IMR-90 (cell line): ENCODE results near the gene CAMTA1. TPM values are rescaled to one million over a fixed set of nuclear protein-coding genes. Genes with fewer than 3 reads are reported as not detected.
A peak's percentile ranks its signal among the peaks of the same experiment; 100 is the strongest.

Experiments used
- ATAC-seq: fragments of 200-7000 bp; cut with Tn5 transposase; 2 replicates; pipeline ENCODE4 v1.9.1; 2020; ENCODE audit warnings: low read depth, mild to moderate bottlenecking, moderate library complexity
- BruUV-seq: library from RNA; stranded (reverse); fragments of 400-500 nt; replicated peaks from 2 replicates; lab custom pipeline; 2021; lab: Mats Ljungman, UMichigan
- CTCF ChIA-PET: fragments of 300-600 bp; formaldehyde crosslinking; extraction: SDS; loops from one replicate; lab custom pipeline; 2021; ENCODE audit warnings: antibody characterized with exemption; lab: Yijun Ruan, JAX
- POLR2A ChIA-PET: fragments of 300-600 bp; sonication (Branson Sonifier 250); formaldehyde crosslinking; loops from one replicate; lab custom pipeline; 2022; ENCODE audit warnings: antibody characterized with exemption; ENCODE audit not compliant: unreplicated experiment; lab: Charles Lee
- DNase-seq: peaks from one replicate; pipeline ENCODE4 v3.0.0; 2013
- H2AFZ ChIP-seq: replicated peaks from 2 replicates; pipeline ENCODE3; 2013; ENCODE audit warnings: low read length, mild to moderate bottlenecking; ENCODE audit not compliant: poor library complexity
- H2AK5ac ChIP-seq: 2 replicates; pipeline ENCODE4 v1.6.1; 2013; ENCODE audit warnings: low read depth, low read length, inconsistent platforms
- H2AK9ac ChIP-seq: replicated peaks from 2 replicates; pipeline ENCODE3; 2013; ENCODE audit warnings: mild to moderate bottlenecking, low read depth, low read length, moderate library complexity; ENCODE audit not compliant: poor library complexity
- H2BK120ac ChIP-seq: 2 replicates; pipeline ENCODE4 v1.6.1; 2013; ENCODE audit warnings: low read depth, low read length, inconsistent platforms
- H2BK15ac ChIP-seq: 3 replicates; pipeline ENCODE4 v1.6.1; 2013; ENCODE audit warnings: low read depth, low read length, inconsistent platforms
- H2BK20ac ChIP-seq: 2 replicates; pipeline ENCODE4 v1.6.1; 2013; ENCODE audit warnings: low read depth, mild to moderate bottlenecking, inconsistent platforms, low read length, moderate library complexity
- H2BK5ac ChIP-seq: 2 replicates; pipeline ENCODE4 v1.6.1; 2013; ENCODE audit warnings: mild to moderate bottlenecking, low read depth, low read length, inconsistent platforms; ENCODE audit not compliant: poor library complexity, severe bottlenecking
- H3K14ac ChIP-seq: replicated peaks from 2 replicates; pipeline ENCODE4 v1.6.1; 2013; ENCODE audit warnings: low read depth, low read length, inconsistent platforms
- H3K18ac ChIP-seq: 2 replicates; pipeline ENCODE4 v1.6.1; 2013; ENCODE audit warnings: low read depth, low read length, control low read depth
- H3K23ac ChIP-seq: 2 replicates; pipeline ENCODE4 v1.6.1; 2013; ENCODE audit warnings: low read depth, low read length, inconsistent platforms
- H3K27ac ChIP-seq: 2 replicates; pipeline ENCODE4 v1.5.1; 2013; ENCODE audit warnings: mild to moderate bottlenecking, control low read depth, low read length; ENCODE audit not compliant: insufficient read depth
- H3K27me3 ChIP-seq: 2 replicates; pipeline ENCODE4 v1.6.1; 2013; ENCODE audit warnings: low read length; ENCODE audit not compliant: control insufficient read depth, insufficient read depth
- H3K36me3 ChIP-seq: 2 replicates; pipeline ENCODE4 v1.6.1; 2013; ENCODE audit warnings: low read length, mixed read lengths; ENCODE audit not compliant: control insufficient read depth, insufficient read depth
- H3K4ac ChIP-seq: 2 replicates; pipeline ENCODE4 v1.6.1; 2013; ENCODE audit warnings: low read depth, low read length, inconsistent platforms
- H3K4me1 ChIP-seq: 2 replicates; pipeline ENCODE4 v1.6.1; 2013; ENCODE audit warnings: low read length, mixed read lengths; ENCODE audit not compliant: control insufficient read depth, insufficient read depth
- H3K4me2 ChIP-seq: 2 replicates; pipeline ENCODE4 v1.6.1; 2013; ENCODE audit warnings: low read depth, mild to moderate bottlenecking, control low read depth, low read length, moderate library complexity
- H3K4me3 ChIP-seq: 2 replicates; pipeline ENCODE4 v1.5.1; 2013; ENCODE audit warnings: low read depth, mild to moderate bottlenecking, control low read depth, low read length, moderate library complexity; ENCODE audit not compliant: insufficient read depth
- H3K56ac ChIP-seq: 2 replicates; pipeline ENCODE4 v1.6.1; 2013; ENCODE audit warnings: low read length, inconsistent platforms; ENCODE audit not compliant: insufficient read depth; ENCODE audit errors: extremely low read depth
- H3K79me1 ChIP-seq, 2 experiments: 2 replicates each; pipeline ENCODE4 v1.6.1; 2013; ENCODE audit warnings: low read length in 2 of 2, inconsistent platforms in 1 of 2, low read depth in 1 of 2
- H3K9ac ChIP-seq: 2 replicates; pipeline ENCODE4 v1.6.1; 2013; ENCODE audit warnings: low read depth, low read length, control low read depth
- H3K9me1 ChIP-seq: 2 replicates; pipeline ENCODE4 v1.6.1; 2013; ENCODE audit warnings: low read length, inconsistent platforms; ENCODE audit not compliant: insufficient read depth
- H3K9me3 ChIP-seq: 2 replicates; pipeline ENCODE4 v1.6.1; 2013; ENCODE audit warnings: low read length; ENCODE audit not compliant: control insufficient read depth, insufficient read depth
- H4K20me1 ChIP-seq: 2 replicates; pipeline ENCODE4 v1.6.1; 2013; ENCODE audit warnings: low read length, inconsistent platforms; ENCODE audit not compliant: insufficient read depth
- H4K5ac ChIP-seq: 2 replicates; pipeline ENCODE4 v1.6.1; 2013; ENCODE audit warnings: mild to moderate bottlenecking, low read depth, low read length, control low read depth
- H4K8ac ChIP-seq, 2 experiments: 2 replicates each; pipeline ENCODE4 v1.6.1; 2013; ENCODE audit warnings: low read depth in 2 of 2, low read length in 2 of 2, control low read depth in 1 of 2, inconsistent platforms in 1 of 2
- H4K91ac ChIP-seq: 2 replicates; pipeline ENCODE4 v1.6.1; 2013; ENCODE audit warnings: low read depth, low read length, inconsistent platforms; ENCODE audit not compliant: insufficient read depth
- RAD21 ChIP-seq: IDR thresholded peaks from 2 replicates; pipeline ENCODE4 v1.6.1; 2012; ENCODE audit warnings: low read length, improper control_type of control experiment
- WGBS, 2 experiments: methylation state at CpG; one replicate each; pipeline versions ENCODE4 v1.1.5 to v1.1.7; 2013; ENCODE audit warnings: missing lambda C conversion rate in 2 of 2; ENCODE audit not compliant: insufficient read length in 1 of 2; ENCODE audit errors: extremely low coverage in 2 of 2; 5-methylcytosine and 5-hydroxymethylcytosine counted together
- dilution Hi-C: fragments of 300-500 bp; cut with HindIII; formaldehyde crosslinking; loops from one replicate; pipeline ENCODE4 v1.14.3; 2018; ENCODE audit warnings: low sequenced_read_pairs; ENCODE audit not compliant: unreplicated experiment
- in situ Hi-C: fragments of 300-500 bp; cut with MboI; formaldehyde crosslinking; loops from 3 replicates; pipeline ENCODE4 v1.14.3; 2019; ENCODE audit warnings: low sequenced_read_pairs, inconsistent platforms, mixed read lengths
- intact Hi-C: fragments of 100-400 bp; cut with micrococcal nuclease; formaldehyde crosslinking; loops from 2 replicates; pipeline ENCODE4 v1.10.0; 2022
- polyA plus RNA-seq, 3 experiments: library from polyadenylated mRNA; depleted of rRNA; stranded (reverse); fragments of >200 nt; gene quantifications; 2 replicates each; pipeline ENCODE4 v1.2.3, GENCODE V29; 2012; ENCODE audit warnings: low replicate concordance in 1 of 3
- total RNA-seq: library from RNA; depleted of rRNA; stranded (reverse); fragments of >200 nt; gene quantifications from 2 replicates; pipeline ENCODE4 v1.2.3, GENCODE V29; 2012
- TF ChIP-seq, protein P1 (sequence below): fragments of 150-350 bp; IDR thresholded peaks from 2 replicates; pipeline ENCODE4 v1.6.1; 2017; ENCODE audit warnings: mild to moderate bottlenecking, antibody characterized with exemption, low read length, low read depth

Gene CAMTA1
- total and polyA plus RNA-seq, 2 of the 4 experiments (the other 2 are of a cell fraction), result 35.5 to 74.3 TPM

DNA sequence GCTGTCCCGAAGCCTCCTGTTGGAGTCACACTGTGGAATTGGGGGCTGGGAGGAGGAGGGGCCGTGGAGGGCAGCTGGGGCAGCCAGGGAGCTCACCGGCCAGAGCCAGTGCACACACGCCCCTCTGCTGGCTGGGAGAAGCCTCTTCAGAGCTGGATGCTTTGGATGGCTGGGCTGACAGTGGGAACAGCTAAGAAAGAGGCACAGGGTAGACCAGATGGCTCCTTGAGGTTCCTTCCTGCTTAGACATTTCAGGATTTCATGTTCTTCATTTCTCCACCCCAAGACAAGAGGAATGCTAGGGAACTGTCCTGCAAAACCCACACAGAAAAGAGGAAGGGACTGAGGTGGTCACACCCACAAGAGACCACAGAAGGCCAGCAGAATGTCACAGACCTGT lies 731.1 kb downstream of the CAMTA1 start:
- H3K56ac ChIP-seq, result no peak overlapping the region
- no peak overlapping the region for H4K5ac ChIP-seq
- no peak overlapping the region for H3K23ac ChIP-seq
- no peak overlapping the region for H3K27ac ChIP-seq
- no peak overlapping the region for H3K4ac ChIP-seq
- ChIA-PET CTCF (interaction anchor here (1.4 kb wide), 1 partner anchor 62 kb away, joined by 4 read pairs; no protein-coding TSS in a partner anchor), POLR2A (no interaction called here)
- no TSS peak for BruUV-seq
- no peaks in the 10 kb centered on the region for H3K4me1 ChIP-seq
- no CpG with 5 or more reads among the region's 4 CpGs for WGBS, 2 experiments
- no peak overlapping the region for H4K8ac ChIP-seq
- intact Hi-C loops, result no loop called here
- no peaks in the 10 kb centered on the region for H3K36me3 ChIP-seq
- in situ Hi-C loops, result no loop called here
- H2BK5ac ChIP-seq, result no peak overlapping the region
- dilution Hi-C loops, result no loop called here
- H3K27me3 ChIP-seq, result peaks cover 6% of the 10 kb centered on the region
- no peak overlapping the region for H2AK5ac ChIP-seq
- no peak overlapping the region for H3K9ac ChIP-seq
- no peak overlapping the region for H3K4me2 ChIP-seq
- H3K79me1 ChIP-seq, result no peaks in the 10 kb centered on the region
- no peak overlapping the region for H2BK20ac ChIP-seq
- H2AFZ ChIP-seq, result no peak overlapping the region
- ATAC-seq (peak; percentile 78), DNase-seq (peak; percentile 41)
- no peak overlapping the region for H4K91ac ChIP-seq
- no peak overlapping the region for H3K14ac ChIP-seq
- peak; percentile 17; the same call in 1 of the 2 replicates for TF ChIP-seq RAD21
- TF ChIP-seq, protein P1, sequence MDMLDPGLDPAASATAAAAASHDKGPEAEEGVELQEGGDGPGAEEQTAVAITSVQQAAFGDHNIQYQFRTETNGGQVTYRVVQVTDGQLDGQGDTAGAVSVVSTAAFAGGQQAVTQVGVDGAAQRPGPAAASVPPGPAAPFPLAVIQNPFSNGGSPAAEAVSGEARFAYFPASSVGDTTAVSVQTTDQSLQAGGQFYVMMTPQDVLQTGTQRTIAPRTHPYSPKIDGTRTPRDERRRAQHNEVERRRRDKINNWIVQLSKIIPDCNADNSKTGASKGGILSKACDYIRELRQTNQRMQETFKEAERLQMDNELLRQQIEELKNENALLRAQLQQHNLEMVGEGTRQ, result no peak
- no peaks in the 10 kb centered on the region for H3K9me3 ChIP-seq
- H4K20me1 ChIP-seq, result no peaks in the 10 kb centered on the region
- H3K9me1 ChIP-seq, result no peaks in the 10 kb centered on the region
- H2BK15ac ChIP-seq, result no peak overlapping the region
- no peak overlapping the region for H2AK9ac ChIP-seq
- H2BK120ac ChIP-seq, result no peak overlapping the region
- no peak overlapping the region for H3K18ac ChIP-seq
- no peak overlapping the region for H3K4me3 ChIP-seq
